OCI-LY1 (cell line): ENCODE measurements around the gene CLCN6.

ENCODE experiments used
- H2AFZ ChIP-seq: fragments of 200-600 bp; sonication (generic), shearing (Covaris generic); 2 replicates; pipeline ENCODE4 v1.6.0; 2014; ENCODE audit warnings: antibody characterized with exemption, mild to moderate bottlenecking, low read length
- H3F3A ChIP-seq: fragments of 200-600 bp; sonication (generic), shearing (Covaris generic); 2 replicates; pipeline ENCODE4 v1.6.0; 2014; ENCODE audit warnings: mild to moderate bottlenecking, antibody characterized with exemption, low read length, moderate library complexity; ENCODE audit not compliant: insufficient read depth
- H3K27ac ChIP-seq: fragments of 200-600 bp; sonication (generic); 2 replicates; pipeline ENCODE4 v1.5.1; 2014; ENCODE audit warnings: low read length, mixed run types, mild to moderate bottlenecking, low read depth; ENCODE audit not compliant: poor library complexity, severe bottlenecking
- H3K27me3 ChIP-seq: fragments of 200-600 bp; sonication (generic); 2 replicates; pipeline ENCODE4 v1.6.0; 2014; ENCODE audit warnings: antibody characterized with exemption, mild to moderate bottlenecking, low read length, moderate library complexity; ENCODE audit not compliant: insufficient read depth
- H3K36me3 ChIP-seq: fragments of 200-600 bp; sonication (generic); 2 replicates; pipeline ENCODE4 v1.6.1; 2014; ENCODE audit warnings: mild to moderate bottlenecking, antibody characterized with exemption, low read length, moderate library complexity, mixed read lengths; ENCODE audit not compliant: insufficient read depth
- H3K4me1 ChIP-seq: fragments of 200-600 bp; sonication (generic); 2 replicates; pipeline ENCODE4 v1.5.1; 2014; ENCODE audit warnings: mild to moderate bottlenecking, low read length, moderate library complexity; ENCODE audit not compliant: insufficient read depth, severe bottlenecking
- H3K4me2 ChIP-seq: fragments of 200-600 bp; sonication (generic), shearing (Covaris generic); 2 replicates; pipeline ENCODE4 v1.6.1; 2014; ENCODE audit warnings: low read length
- H3K4me3 ChIP-seq: fragments of 200-600 bp; sonication (generic); 2 replicates; pipeline ENCODE4 v1.5.1; 2014; ENCODE audit warnings: low read length, low read depth, mild to moderate bottlenecking, mixed read lengths; ENCODE audit not compliant: poor library complexity, severe bottlenecking
- H3K79me2 ChIP-seq: fragments of 200-600 bp; shearing (Covaris generic); 2 replicates; pipeline ENCODE4 v1.6.1; 2016; ENCODE audit warnings: mixed run types, low read length, mixed read lengths; ENCODE audit not compliant: insufficient read depth
- H3K9ac ChIP-seq: fragments of 200-600 bp; sonication (generic), shearing (Covaris generic); 2 replicates; pipeline ENCODE4 v1.6.1; 2014; ENCODE audit warnings: mild to moderate bottlenecking, low read length, mixed read lengths
- H3K9me2 ChIP-seq: fragments of 200-600 bp; sonication (generic), shearing (Covaris generic); 2 replicates; pipeline ENCODE4 v1.6.1; 2014; ENCODE audit warnings: low read depth, mild to moderate bottlenecking, low read length, mixed read lengths
- H3K9me3 ChIP-seq: fragments of 200-600 bp; shearing (Covaris generic); 2 replicates; pipeline ENCODE4 v1.6.1; 2014; ENCODE audit warnings: low read length, mixed read lengths
- H4K20me1 ChIP-seq: fragments of 200-600 bp; sonication (generic), shearing (Covaris generic); 2 replicates; pipeline ENCODE4 v1.6.0; 2016; ENCODE audit warnings: mild to moderate bottlenecking, low read length; ENCODE audit not compliant: insufficient read depth
- EZH2 ChIP-seq: fragments of 200-600 bp; sonication (generic), shearing (Covaris generic); IDR thresholded peaks from 2 replicates; pipeline ENCODE4 v1.8.0; 2017; ENCODE audit warnings: borderline replicate concordance, mixed run types, mild to moderate bottlenecking, antibody characterized with exemption, low read length, moderate library complexity, mixed read lengths
- TF ChIP-seq, protein P1 (sequence below): fragments of 200-600 bp; sonication (generic), shearing (Covaris generic); IDR thresholded peaks from 2 replicates; pipeline ENCODE4 v1.5.1; 2017; ENCODE audit warnings: mild to moderate bottlenecking, antibody characterized with exemption, low read length, moderate library complexity, mixed read lengths

The CLCN6 gene

DNA sequence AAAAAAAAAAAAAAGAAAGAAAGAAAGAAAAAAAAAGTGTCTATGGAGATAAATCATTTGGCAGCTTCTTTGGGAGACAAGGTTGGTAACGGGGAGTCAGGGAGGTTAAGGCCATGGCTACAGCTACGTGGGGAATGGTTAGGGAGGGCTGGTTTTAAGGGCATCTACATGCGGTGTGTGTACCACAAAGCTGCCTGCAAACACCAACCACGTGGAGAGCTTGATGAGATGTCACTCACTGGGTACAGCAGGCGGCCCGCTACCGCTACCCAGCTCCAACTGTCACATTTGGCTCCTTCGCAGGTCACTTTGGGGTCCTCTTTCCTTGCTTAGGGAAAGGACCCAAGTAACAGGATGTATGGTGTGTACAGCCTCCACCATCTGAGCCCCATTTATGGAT lies 48.5 kb downstream of the CLCN6 start:
- H3K27ac ChIP-seq = no peak overlapping the region
- H3K9me2 ChIP-seq = no peaks in the 10 kb centered on the region
- no peak for TF ChIP-seq EZH2
- TF ChIP-seq, protein P1, sequence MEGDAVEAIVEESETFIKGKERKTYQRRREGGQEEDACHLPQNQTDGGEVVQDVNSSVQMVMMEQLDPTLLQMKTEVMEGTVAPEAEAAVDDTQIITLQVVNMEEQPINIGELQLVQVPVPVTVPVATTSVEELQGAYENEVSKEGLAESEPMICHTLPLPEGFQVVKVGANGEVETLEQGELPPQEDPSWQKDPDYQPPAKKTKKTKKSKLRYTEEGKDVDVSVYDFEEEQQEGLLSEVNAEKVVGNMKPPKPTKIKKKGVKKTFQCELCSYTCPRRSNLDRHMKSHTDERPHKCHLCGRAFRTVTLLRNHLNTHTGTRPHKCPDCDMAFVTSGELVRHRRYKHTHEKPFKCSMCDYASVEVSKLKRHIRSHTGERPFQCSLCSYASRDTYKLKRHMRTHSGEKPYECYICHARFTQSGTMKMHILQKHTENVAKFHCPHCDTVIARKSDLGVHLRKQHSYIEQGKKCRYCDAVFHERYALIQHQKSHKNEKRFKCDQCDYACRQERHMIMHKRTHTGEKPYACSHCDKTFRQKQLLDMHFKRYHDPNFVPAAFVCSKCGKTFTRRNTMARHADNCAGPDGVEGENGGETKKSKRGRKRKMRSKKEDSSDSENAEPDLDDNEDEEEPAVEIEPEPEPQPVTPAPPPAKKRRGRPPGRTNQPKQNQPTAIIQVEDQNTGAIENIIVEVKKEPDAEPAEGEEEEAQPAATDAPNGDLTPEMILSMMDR = no peak
- no peak overlapping the region for H3K9ac ChIP-seq
- no peaks in the 10 kb centered on the region for H4K20me1 ChIP-seq
- H3K79me2 ChIP-seq = no peaks in the 10 kb centered on the region
- no peak overlapping the region for H3K4me2 ChIP-seq
- H3K36me3 ChIP-seq = no peaks in the 10 kb centered on the region; the same call in 1 of the 2 replicates
- H3K4me1 ChIP-seq = peaks cover 10% of the 10 kb centered on the region
- peaks cover 8% of the 10 kb centered on the region; the same call in 1 of the 2 replicates for H3K27me3 ChIP-seq
- no peaks in the 10 kb centered on the region for H3F3A ChIP-seq
- H3K9me3 ChIP-seq = no peaks in the 10 kb centered on the region
- H2AFZ ChIP-seq = no peak overlapping the region
- no peak overlapping the region for H3K4me3 ChIP-seq

- Histone ChIP-seq H3K27ac (no peak overlapping the region), H3K36me3 (no peaks in the 10 kb centered on the region; the same call in 1 of the 2 replicates), H3K4me3 (no peak overlapping the region), H2AFZ (no peak overlapping the region), H3K79me2 (no peaks in the 10 kb centered on the region), H3K4me1 (peaks cover 10% of the 10 kb centered on the region), H3K4me2 (no peak overlapping the region), H4K20me1 (no peaks in the 10 kb centered on the region), H3K27me3 (peaks cover 8% of the 10 kb centered on the region; the same call in 1 of the 2 replicates), H3K9ac (no peak overlapping the region), H3K9me2 (no peaks in the 10 kb centered on the region), H3K9me3 (no peaks in the 10 kb centered on the region), H3F3A (no peaks in the 10 kb centered on the region)
- TF ChIP-seq, protein P1 = no peak
- TF ChIP-seq EZH2 = no peak
These were observed 49.4 kb downstream of the CLCN6 start for GRCh38 chr1:11855430-11855829.

DNA sequence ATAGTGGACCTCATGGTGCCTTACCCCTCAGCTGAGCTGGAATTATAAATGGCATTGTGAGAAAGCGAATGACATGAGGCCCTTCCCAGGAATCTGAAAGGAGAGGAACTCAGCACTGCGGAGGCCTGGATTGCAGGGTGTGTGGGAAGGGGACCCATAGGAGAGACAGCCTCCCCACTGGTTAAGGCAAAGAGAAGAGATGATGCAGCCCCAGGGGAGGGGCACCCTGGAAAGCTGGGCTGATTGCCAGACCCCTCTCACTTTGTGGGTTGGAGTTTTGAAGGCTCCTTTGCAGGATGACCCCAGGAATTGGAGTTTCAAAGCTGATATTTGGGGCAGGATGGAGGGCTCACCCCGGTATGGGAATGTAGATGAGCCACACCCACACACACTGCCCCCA lies 50.7 kb downstream of the CLCN6 start:
- no peaks in the 10 kb centered on the region for H3K4me1 ChIP-seq
- no peaks in the 10 kb centered on the region for H3K9me3 ChIP-seq
- H3F3A ChIP-seq = no peaks in the 10 kb centered on the region
- H3K4me2 ChIP-seq = no peak overlapping the region
- TF ChIP-seq, protein P1 = no peak
- TF ChIP-seq EZH2 = no peak
- H3K36me3 ChIP-seq = no peaks in the 10 kb centered on the region
- H3K79me2 ChIP-seq = no peaks in the 10 kb centered on the region
- no peak overlapping the region for H3K9ac ChIP-seq
- H3K27ac ChIP-seq = no peak overlapping the region
- no peak overlapping the region for H2AFZ ChIP-seq
- H3K4me3 ChIP-seq = no peak overlapping the region
- H4K20me1 ChIP-seq = no peaks in the 10 kb centered on the region
- peaks cover 8% of the 10 kb centered on the region; the same call in 1 of the 2 replicates for H3K27me3 ChIP-seq
- H3K9me2 ChIP-seq = no peaks in the 10 kb centered on the region
